Thymus (tissue), 11 donors: ENCODE measurements around the gene UBE2N. TPM values are rescaled to one million over a fixed set of nuclear protein-coding genes. Genes with fewer than 3 reads are reported as not detected.
A peak's percentile ranks its signal among the peaks of the same experiment; 100 is the strongest.
"Not testable (repeated sequence)": the region's sequence is repeated elsewhere in the genome, so short reads cannot be mapped to it uniquely, and the experiment has no call there.

Experiments used
- DNase-seq, 9 donors: peaks; one replicate each; pipeline ENCODE4 v3.0.0-alpha.2; 2013; ENCODE audit warnings: low spot score in 9 of 9, low read depth in 6 of 9, missing footprints in 1 of 9
- H3K27ac ChIP-seq, 2 donors: one replicate each; pipeline ENCODE4 v1.5.1; 2013; ENCODE audit warnings: control low read depth in 1 of 2, low read depth in 1 of 2, low read length in 1 of 2, mild to moderate bottlenecking in 1 of 2, moderate library complexity in 1 of 2
- H3K27me3 ChIP-seq, 2 donors: one replicate each; pipeline ENCODE4 v1.5.1; 2013; ENCODE audit warnings: low read length in 1 of 2; ENCODE audit not compliant: control insufficient read depth in 2 of 2, insufficient read depth in 1 of 2
- H3K36me3 ChIP-seq, 2 donors: one replicate each; pipeline ENCODE4 v1.5.1; 2013; ENCODE audit warnings: low read length in 1 of 2, mild to moderate bottlenecking in 1 of 2, moderate library complexity in 1 of 2; ENCODE audit not compliant: control insufficient read depth in 2 of 2, insufficient read depth in 2 of 2
- H3K4me1 ChIP-seq, 2 donors: one replicate each; pipeline ENCODE4 v1.5.1; 2013; ENCODE audit warnings: low read length in 2 of 2; ENCODE audit not compliant: control insufficient read depth in 2 of 2, insufficient read depth in 2 of 2
- H3K4me3 ChIP-seq, 2 donors: one replicate each; pipeline ENCODE4 v1.5.1; 2013; ENCODE audit warnings: low read length in 2 of 2, control low read depth in 1 of 2, mild to moderate bottlenecking in 1 of 2
- H3K9me3 ChIP-seq, 2 donors: one replicate each; pipeline ENCODE4 v1.5.1; 2013; ENCODE audit warnings: low read length in 1 of 2, mild to moderate bottlenecking in 1 of 2; ENCODE audit not compliant: control insufficient read depth in 2 of 2, insufficient read depth in 1 of 2
- WGBS: extraction: QIAGEN DNeasy Blood & Tissue Kit; methylation state at CpG from one replicate; pipeline ENCODE4 v1.1.7; 2013; 5-methylcytosine and 5-hydroxymethylcytosine counted together
- polyA plus RNA-seq: library from polyadenylated mRNA; stranded (reverse); fragments of 200-250 nt; gene quantifications from one replicate; pipeline ENCODE4 v1.2.3, GENCODE V29; 2013
- total RNA-seq: library from RNA; stranded (reverse); fragments of 120-200 nt; gene quantifications from one replicate; pipeline ENCODE4 v1.2.4, GENCODE V29; 2013
- donor health status: healthy.

Gene UBE2N
- total and polyA plus RNA-seq, 2 donors, result 91.2 to 132 TPM

GRCh38 chr12:93399183-93399863, 42.4 kb downstream of the UBE2N start:
- not testable (repeated sequence) for H3K9me3 ChIP-seq, H3K4me3 ChIP-seq, H3K27ac ChIP-seq, H3K27me3 ChIP-seq, H3K4me1 ChIP-seq, DNase-seq
- peaks cover 12 to 45% of the 10 kb centered on the region in 2 donors for H3K36me3 ChIP-seq
- WGBS, result no CpG with 5 or more reads among the region's 5 CpGs

DNA sequence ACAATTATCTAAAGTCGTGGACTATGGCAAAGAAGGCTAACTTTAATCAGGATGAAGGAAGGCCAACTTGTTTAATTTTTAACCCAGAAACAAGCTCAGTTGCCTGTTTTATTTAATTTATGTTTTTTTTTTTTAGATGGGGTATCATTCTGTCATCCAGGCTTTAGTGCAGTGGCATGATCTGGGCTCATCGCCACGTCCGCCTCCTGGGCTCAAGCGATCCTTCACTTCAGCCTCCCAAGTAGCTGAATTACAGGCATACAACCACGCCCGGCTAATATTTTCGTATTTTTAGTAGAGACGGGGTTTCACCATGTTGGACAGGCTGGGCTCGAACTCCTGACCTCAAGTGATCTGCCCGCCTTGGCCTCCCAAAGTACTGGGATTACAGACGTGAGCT, 44.3 kb downstream of the UBE2N start:
- Histone ChIP-seq H3K36me3 (peaks cover 12 to 39% of the 10 kb centered on the region in 2 donors), H3K4me1 (no peaks in the 10 kb centered on the region), H3K27me3 (no peaks in the 10 kb centered on the region), H3K9me3 (no peaks in the 10 kb centered on the region), H3K4me3 (no peak overlapping the region), H3K27ac (no peak overlapping the region)
- 97% methylated on average over 12 of the region's 12 CpGs for WGBS
- no peak for DNase-seq

DNA sequence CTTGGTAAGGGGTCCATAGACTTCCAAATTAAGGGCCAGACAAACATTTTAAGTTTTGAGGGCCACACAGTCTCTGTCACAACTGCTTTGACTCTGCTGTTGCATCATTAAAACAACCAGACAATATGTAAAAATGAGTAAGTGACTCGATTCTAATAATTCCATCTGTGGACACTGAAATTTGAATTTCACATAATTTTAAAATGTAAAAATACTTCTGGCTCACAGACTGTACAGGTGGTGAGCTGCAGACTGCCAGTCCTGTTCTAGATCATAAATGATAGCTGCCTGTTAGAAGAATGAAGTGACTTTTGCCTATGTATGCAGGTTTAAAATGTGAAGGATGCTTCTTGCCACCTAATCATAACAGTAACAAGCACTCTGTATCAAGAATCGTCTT, 48.3 kb downstream of the UBE2N start:
- 97% methylated on average over 2 of the region's 2 CpGs for WGBS
- H3K4me3 ChIP-seq, result no peak overlapping the region
- H3K9me3 ChIP-seq, result no peaks in the 10 kb centered on the region
- no peaks in the 10 kb centered on the region for H3K27me3 ChIP-seq
- DNase-seq, result no peak
- no peaks in the 10 kb centered on the region for H3K4me1 ChIP-seq
- H3K27ac ChIP-seq, result no peak overlapping the region
- peaks cover 12 to 30% of the 10 kb centered on the region in 2 donors for H3K36me3 ChIP-seq

DNA sequence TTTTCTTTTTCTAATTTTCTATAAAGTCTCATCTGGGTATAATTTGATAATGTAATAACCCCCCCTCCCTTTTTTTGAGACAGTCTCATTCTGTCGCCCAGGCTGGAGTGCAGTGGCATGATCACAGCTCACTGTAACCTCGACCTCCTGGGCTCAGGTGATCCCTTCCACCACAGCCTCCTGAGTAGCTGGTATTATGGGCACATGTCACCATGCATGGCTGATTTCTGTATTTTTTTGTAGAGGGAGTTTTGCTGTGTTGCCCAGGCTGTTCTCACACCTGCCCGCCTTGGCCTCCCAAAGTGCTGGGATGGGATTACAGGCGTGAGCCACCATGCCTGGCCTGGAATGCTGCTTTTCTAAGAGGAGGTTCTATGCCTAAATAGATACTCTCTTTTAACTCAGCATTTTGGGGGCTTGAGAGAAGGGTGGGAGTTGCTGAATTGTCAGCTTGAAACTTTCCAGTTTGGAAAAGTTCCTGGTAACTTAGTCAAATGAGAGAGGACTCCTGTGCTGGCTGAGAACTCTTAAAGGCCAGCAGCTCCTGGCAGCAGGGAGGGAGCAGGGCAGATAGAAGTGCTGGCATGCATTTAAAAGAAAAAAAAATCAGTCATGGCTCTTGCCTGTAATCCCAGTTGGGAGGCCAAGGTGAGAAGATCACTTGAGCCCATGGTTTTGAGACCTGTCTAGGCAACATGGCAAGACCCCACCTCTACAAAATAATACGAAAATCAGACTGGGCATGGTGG, 51.0 kb downstream of the UBE2N start:
- H3K9me3 ChIP-seq, result no peaks in the 10 kb centered on the region
- H3K4me1 ChIP-seq, result no peaks in the 10 kb centered on the region
- peaks cover 0 to 15% of the 10 kb centered on the region in 2 donors for H3K36me3 ChIP-seq
- H3K4me3 ChIP-seq, result no peak overlapping the region
- H3K27me3 ChIP-seq, result no peaks in the 10 kb centered on the region
- H3K27ac ChIP-seq, result no peak overlapping the region
- DNase-seq, result no peak
- WGBS, result 90% methylated on average over 5 of the region's 5 CpGs

DNA sequence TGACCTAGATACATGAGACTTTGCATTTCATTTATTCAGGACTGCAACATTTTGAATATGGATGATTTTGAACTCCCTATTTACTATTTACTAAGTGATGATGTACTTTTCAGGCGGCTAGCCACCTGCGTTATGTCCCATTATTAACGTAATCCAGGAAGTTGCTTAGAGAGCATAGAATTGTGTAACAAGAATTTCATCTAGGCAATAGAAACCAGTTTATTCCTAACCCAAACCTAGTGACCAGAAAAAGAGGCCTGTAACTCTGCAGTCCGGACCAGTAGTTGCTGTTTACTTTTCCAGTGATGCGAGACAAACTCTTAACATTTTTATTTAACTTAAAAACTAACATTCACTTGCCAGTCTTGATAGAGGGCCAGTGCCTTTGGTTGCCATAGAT, 51.7 kb downstream of the UBE2N start:
- Histone ChIP-seq H3K4me1 (no peaks in the 10 kb centered on the region), H3K27me3 (no peaks in the 10 kb centered on the region), H3K36me3 (peaks cover 0 to 16% of the 10 kb centered on the region in 2 donors), H3K9me3 (no peaks in the 10 kb centered on the region), H3K27ac (no peak overlapping the region), H3K4me3 (no peak overlapping the region)
- WGBS, result 97% methylated on average over 5 of the region's 5 CpGs
- no peak for DNase-seq

- no peak for DNase-seq
- peaks cover 0 to 14% of the 10 kb centered on the region in 2 donors for H3K36me3 ChIP-seq
- no peaks in the 10 kb centered on the region for H3K4me1 ChIP-seq
- no peaks in the 10 kb centered on the region for H3K9me3 ChIP-seq
- no peak overlapping the region for H3K27ac ChIP-seq
- no peaks in the 10 kb centered on the region for H3K27me3 ChIP-seq
- H3K4me3 ChIP-seq, result no peak overlapping the region
- 94% methylated on average over 2 of the region's 2 CpGs for WGBS
Measured at GRCh38 chr12:93387780-93388179, 54.0 kb downstream of the UBE2N start.

- not testable (repeated sequence) for DNase-seq, H3K36me3 ChIP-seq, H3K9me3 ChIP-seq, H3K4me3 ChIP-seq, H3K27me3 ChIP-seq, H3K27ac ChIP-seq
- peaks cover 11 to 15% of the 10 kb centered on the region in 2 donors for H3K4me1 ChIP-seq
- 97% methylated on average over 5 of the region's 5 CpGs for WGBS
Measured at GRCh38 chr12:93381976-93382437, 59.7 kb downstream of the UBE2N start.

DNA sequence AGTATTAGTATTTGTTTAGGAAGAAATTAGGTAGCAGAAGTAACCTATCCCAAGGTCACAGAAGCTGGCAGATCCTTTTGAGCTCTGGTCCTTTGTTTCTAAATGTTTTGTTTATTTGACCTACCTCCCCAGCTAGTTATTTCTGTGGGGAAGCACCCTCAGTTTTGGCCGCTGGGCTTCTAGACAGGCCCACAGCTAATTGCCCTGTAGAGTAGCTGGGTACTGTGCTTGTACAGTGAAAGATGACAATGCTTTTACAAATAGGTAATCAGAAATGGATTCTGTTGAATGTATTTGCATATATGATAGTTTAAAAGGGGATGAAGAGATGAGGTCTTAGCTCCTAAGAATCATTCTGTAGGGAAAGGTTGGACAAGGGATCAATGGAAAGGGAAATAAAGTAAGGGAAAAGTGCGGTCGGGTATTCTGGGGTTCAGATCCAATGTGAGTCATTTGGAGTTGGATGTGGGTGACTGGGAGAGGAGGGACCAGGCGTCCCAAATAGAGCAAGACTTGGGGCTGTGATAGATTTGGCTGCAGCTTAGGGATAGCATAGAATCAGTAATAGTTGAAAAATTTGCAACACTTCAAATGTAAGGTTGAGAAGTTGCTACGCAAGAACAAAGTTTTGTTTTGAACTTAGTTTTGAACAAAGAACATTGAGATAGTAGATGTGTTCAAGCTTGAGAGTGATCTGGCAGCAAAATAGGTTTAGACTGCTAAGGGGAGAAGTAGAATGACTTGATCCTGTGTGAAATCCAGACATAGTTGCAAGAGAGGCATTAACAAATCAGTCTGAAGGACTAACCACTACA, 60.4 kb downstream of the UBE2N start:
- WGBS, result 88% methylated on average over 5 of the region's 5 CpGs
- H3K4me1 ChIP-seq, result peaks cover 17 to 19% of the 10 kb centered on the region in 2 donors
- DNase-seq, result no peak

More for the DNA sequence above, 60.4 kb downstream of the UBE2N start:
- Histone ChIP-seq H3K4me3 (no peak overlapping the region), H3K9me3 (no peaks in the 10 kb centered on the region), H3K36me3 (peaks cover 0 to 9% of the 10 kb centered on the region in 2 donors), H3K27ac (peak overlapping the region in 1 of 2 donors; percentile 2), H3K27me3 (no peaks in the 10 kb centered on the region)
